Measurements from ENCODE around the gene NXNL2.

NXNL2 gene

DNA sequence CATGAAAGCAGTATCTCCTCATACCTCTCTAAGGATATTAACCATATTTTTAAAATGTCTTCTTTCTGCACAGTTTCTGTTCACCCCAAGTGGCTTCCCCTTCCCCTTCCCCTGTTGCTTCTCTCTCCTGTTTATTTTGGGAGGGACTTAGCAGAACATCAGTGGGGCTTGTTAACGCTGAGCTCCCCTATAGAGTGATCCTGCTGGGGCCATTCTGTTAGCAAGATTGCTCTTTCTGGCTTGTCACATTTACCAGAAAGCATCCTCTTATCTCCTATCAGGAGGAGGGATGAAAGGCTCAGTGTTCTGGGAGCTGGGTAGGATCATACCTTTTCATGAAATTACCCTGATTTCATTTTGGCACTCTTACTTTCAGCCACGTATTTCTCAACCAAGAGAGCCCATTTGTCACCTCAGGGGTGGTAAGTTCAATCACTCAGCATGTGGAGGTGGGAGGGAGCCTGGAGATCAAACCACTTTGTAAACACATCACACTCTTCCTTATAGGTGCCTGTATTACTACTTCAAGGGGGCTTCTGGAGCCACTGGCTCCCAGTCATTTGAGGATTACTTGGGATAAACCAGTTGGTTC, 16.7 kb downstream of the NXNL2 start:
- TF ChIP-seq, protein P1, sequence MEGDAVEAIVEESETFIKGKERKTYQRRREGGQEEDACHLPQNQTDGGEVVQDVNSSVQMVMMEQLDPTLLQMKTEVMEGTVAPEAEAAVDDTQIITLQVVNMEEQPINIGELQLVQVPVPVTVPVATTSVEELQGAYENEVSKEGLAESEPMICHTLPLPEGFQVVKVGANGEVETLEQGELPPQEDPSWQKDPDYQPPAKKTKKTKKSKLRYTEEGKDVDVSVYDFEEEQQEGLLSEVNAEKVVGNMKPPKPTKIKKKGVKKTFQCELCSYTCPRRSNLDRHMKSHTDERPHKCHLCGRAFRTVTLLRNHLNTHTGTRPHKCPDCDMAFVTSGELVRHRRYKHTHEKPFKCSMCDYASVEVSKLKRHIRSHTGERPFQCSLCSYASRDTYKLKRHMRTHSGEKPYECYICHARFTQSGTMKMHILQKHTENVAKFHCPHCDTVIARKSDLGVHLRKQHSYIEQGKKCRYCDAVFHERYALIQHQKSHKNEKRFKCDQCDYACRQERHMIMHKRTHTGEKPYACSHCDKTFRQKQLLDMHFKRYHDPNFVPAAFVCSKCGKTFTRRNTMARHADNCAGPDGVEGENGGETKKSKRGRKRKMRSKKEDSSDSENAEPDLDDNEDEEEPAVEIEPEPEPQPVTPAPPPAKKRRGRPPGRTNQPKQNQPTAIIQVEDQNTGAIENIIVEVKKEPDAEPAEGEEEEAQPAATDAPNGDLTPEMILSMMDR (conservative IDR thresholded peaks at IDR 0.05; ENCODE audit: low read depth): no peak
- H3K27ac ChIP-seq: no peak overlapping the region
- no peak for DNase-seq (ENCODE audit: low spot score)
- ChIA-PET POLR2A (ENCODE audit: low non-redundant PET) (no interaction called here), CTCF (no interaction called here)

DNA sequence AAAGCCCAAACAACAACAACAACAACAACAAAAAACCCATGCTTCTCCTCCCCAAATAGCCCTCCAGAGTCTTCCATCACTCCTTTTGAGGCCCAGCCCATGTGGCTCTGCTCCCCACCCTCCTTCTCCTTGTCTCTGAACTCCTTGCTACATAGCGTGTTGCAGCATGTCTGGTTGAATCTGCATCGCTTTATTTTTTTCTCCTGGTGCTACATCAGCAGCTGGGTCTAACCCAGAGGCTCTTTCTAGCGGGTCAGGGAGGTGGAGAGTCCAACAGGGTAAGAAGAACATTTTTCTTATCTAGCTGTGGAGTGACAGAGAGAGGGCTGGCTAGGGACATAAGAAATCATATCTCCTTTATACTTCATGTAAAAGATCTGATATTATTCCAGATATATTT, 18.4 kb downstream of the NXNL2 start:
- DNase-seq (ENCODE audit: low spot score): no peak
- ChIA-PET POLR2A (ENCODE audit: low non-redundant PET) (interaction anchor here (0.6 kb wide), 1 partner anchor 209 kb away, joined by 4 read pairs; no protein-coding TSS in a partner anchor), CTCF (interaction anchor here (0.6 kb wide), 2 partner anchors 760 to 825 kb away, joined by 3 to 4 read pairs; no protein-coding TSS in a partner anchor)
- H3K27ac ChIP-seq: no peak overlapping the region
- TF ChIP-seq, protein P1 (conservative IDR thresholded peaks at IDR 0.05; ENCODE audit: low read depth): no peak

DNA sequence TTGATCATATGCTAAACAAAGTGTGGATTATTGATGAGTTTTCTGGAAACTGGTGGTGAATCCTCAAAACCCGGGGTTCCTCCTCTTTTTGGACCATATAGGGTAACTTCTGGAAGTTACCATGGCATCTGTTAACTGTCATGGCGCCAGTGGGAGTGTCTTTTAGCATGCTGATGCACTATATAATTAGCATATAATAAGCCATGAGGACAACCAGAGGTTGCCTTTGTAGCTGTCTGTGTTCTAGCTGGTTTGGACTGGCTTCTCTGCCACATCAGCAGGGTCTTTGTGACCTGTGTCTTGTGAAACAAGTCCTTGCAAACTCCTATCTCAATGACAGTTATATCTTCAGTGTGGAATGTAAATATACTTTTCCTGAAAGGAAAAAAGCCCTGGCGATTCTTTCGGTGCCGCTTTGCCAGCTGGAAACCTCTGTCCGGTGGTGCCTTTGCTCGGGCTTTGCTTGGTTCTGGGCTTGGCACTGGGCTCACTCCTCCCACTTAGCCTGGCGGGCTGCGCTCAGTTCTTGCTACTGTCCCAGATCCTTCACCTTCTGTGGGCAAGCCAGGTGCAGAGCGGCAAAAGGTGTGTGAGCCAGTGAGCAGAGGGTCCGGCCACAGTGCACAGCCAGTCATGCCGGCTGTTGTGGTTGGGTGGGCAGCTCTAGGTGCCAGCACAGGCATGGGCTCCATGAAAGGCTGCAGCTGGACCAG, 20.4 kb downstream of the NXNL2 start:
- no peak overlapping the region for H3K27ac ChIP-seq
- ChIA-PET POLR2A (ENCODE audit: low non-redundant PET) (no interaction called here), CTCF (interaction anchor here (0.7 kb wide), 1 partner anchor 716 kb away, joined by 3 read pairs; no protein-coding TSS in a partner anchor)
- TF ChIP-seq, protein P1 (conservative IDR thresholded peaks at IDR 0.05; ENCODE audit: low read depth): no peak
- no peak for DNase-seq (ENCODE audit: low spot score)

DNA sequence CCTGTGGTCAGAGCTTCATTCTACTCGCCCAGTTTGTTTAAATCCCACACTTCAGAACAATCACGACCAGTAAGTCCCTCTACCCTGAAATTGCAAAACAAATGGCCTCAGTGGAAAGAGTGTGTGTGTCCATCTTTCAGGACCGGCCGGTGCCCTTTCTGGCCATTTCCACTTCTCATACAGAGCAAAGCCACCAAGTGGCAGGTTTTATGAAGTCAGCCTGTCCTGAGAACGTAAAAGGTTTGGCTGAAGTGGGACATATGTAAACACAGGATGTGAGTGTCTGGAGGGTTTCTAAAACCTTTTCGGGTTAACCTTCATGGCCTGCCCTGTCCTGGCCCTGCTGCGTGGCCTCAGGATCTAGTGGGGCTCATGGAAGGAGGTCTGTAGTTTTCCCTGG, 24.7 kb downstream of the NXNL2 start:
- POLR2A ChIA-PET (ENCODE audit: low non-redundant PET): no interaction called here
- no peak for DNase-seq (ENCODE audit: low spot score)
- H3K27ac ChIP-seq: no peak overlapping the region
- TF ChIP-seq, protein P1 (conservative IDR thresholded peaks at IDR 0.05; ENCODE audit: low read depth): no peak
- CTCF ChIA-PET: interaction anchor here (0.8 kb wide), 1 partner anchor 12 kb away, joined by 3 read pairs; no protein-coding TSS in a partner anchor

DNA sequence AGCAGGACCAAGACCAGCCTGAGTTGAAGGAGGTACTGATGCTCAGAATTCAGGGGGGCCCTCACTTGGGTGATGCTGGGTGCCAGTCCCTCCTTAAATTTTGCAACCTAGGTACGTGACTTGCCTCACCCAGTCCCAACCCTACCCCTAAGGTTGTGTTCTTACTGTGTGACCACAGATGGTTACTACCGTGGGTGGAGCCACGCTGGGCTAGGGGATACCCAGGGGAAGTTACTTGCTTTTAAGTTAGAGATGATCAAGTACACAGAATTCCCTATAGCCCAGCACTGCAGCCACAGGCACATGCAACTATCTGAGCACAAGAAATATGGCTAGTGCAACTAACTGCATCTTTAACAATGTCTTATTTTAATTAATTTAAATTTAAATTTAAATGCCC, 32.9 kb downstream of the NXNL2 start:
- no peak for DNase-seq (ENCODE audit: low spot score)
- no peak overlapping the region for H3K27ac ChIP-seq
- ChIA-PET POLR2A (ENCODE audit: low non-redundant PET) (no interaction called here), CTCF (interaction anchor here (0.6 kb wide), 1 partner anchor 299 kb away, joined by 3 read pairs; no protein-coding TSS in a partner anchor)
- TF ChIP-seq, protein P1 (conservative IDR thresholded peaks at IDR 0.05; ENCODE audit: low read depth): no peak

DNA sequence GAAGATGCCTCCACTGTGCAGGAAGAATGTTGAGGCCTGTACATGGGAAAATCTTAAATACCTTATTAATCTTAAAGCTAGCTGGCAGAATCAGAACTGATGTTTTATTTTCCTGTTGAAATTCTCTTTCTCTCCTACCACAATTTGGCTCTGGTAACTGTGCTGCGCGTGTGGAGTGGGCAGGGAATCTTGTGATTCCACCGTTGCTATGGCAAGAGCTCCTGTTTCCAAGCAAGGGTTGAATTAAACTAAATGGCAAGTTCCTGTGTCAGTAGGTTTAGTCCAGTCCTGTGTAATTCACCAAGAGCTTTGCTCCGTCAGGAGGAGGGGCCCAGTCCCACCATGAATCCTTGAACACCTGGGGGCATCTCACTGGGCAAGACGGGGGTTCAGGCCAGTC, 36.4 kb downstream of the NXNL2 start:
- ChIA-PET CTCF (no interaction called here), POLR2A (ENCODE audit: low non-redundant PET) (no interaction called here)
- TF ChIP-seq, protein P1 (conservative IDR thresholded peaks at IDR 0.05; ENCODE audit: low read depth): no peak
- no peak for DNase-seq (ENCODE audit: low spot score)
- no peak overlapping the region for H3K27ac ChIP-seq
